Fibroblast of skin of left biceps (primary cell): ENCODE results near the gene PRR5L.

Experiments
- DNase-seq, 2 experiments: peaks; one replicate each; pipeline ENCODE4 v3.0.0-alpha.2; 2013; ENCODE audit warnings: low read depth in 2 of 2

Gene PRR5L

DNA sequence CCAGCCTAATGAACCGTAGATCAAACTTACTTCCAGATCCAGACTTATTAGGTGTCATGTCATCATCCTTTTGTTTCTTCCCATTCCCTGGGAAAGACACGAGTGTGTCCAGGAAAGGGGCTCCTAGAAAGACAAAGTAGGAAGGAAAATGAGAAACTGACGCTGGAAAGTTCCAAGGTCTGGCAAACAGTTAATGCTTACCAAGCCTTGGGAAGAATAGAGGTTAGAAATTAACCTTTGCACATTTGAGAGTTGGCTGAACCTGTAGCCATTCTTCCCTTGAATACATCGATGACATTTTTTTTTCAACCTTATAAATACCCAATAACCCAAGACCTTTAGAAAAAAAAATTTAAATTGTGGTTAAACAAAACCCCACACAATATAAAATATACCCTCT is 136.7 kb downstream of the PRR5L start:
- no peak for DNase-seq

DNA sequence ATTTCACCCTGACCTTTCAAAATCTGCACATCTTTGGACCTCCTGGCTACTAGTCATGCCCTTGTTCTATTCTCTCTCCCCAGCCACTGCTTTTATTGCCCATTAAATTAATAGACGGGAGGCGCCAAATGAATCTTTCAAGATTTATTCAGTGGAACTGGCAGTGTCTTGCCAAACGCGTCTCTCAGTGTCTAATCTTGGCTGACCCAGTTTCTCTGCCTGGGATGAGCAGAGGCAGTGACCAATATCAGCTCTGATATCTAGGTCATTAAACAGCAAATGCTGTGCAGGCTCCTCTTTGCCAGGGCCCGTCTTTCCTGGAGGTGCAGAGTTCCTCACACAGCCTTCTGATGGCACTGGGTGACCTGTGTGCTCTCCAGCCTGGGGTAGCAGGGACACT is 140.0 kb downstream of the PRR5L start:
- DNase-seq = no peak

DNA sequence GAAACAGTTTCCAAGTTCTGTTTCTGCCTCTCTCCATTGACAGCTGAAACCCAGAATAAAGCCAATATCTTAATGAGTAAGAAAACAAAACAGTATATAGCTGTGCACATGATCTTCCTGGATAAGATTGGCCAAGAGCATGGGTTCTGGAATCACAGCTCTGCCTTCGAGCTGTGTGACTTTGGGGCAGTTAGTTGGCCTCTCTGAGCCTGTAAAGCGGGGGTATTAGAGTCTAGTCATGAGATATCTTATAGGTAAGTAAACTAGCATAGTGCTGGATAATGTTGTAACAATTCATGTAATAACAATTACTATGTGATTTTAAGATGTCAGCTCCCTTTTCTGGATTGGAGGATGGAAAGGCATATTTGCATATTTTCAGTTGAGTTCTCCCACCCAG is 140.5 kb downstream of the PRR5L start:
- DNase-seq = no peak

DNA sequence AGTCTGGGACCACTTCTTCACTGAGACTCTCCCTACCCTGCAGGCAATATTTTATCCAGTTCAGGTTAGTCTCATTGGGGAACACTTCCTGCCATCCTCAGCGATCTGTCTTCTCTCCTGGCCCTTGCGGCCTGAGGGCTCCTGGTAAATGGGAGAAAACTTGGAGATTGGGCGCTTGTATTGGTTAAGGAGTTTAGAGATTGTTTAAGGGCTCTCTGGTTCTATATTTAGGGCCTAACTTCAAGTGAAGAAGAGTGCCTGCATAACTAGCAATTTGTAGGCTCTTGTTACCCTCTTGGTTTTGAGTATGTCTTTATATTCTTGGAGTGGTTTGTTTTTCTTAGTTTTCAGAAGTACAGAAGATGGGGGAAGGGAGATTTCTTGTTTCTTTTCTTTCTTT is 141.3 kb downstream of the PRR5L start:
- DNase-seq = no peak

DNA sequence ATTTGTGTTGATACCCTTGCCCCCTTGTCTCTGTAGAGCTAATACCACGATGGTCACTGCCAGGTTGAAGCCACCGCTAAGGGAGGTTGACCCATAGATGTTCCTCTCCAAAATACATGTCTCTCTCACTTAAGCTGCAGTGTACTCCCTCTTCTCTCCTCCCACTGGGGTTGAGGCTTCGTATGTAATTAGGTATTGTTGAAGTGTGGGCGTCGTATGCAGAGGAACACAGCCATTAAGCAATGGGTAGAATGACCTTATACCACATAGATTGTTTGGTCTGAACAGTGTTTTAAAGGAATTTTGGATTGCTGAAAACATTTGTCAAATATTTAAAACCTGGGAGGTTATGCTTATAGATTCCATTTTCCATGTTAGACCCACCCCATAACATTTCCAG is 142.0 kb downstream of the PRR5L start:
- no peak for DNase-seq

DNA sequence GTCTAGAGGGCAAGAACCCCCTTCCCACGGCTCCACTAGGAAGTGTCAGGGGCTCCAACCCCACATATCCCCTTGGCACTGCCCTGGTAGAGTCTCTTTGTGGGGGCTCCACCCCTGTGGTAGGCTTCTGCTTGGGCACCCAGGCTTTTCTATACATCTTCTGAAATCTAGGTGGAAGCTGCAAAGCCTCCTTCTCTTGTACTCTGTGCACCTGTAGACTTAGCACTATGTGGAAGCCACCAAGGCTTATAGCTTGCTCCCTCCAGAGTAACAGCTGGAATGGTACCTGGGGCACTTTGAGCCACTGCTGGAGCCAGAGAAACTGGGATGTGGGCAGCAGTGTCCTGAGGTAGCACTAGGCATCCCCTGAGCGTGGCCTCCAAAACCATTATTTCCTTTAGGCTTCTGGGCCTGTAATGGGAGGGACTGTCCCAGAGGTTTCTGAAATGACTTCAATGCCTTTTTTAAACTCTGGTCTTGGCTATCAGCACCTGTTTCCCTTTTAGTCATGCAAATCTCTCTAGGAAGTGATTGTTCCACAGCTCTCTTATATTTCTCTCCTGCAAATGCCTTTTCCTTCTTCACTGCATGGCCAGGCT is 145.6 kb downstream of the PRR5L start:
- DNase-seq = no peak

DNA sequence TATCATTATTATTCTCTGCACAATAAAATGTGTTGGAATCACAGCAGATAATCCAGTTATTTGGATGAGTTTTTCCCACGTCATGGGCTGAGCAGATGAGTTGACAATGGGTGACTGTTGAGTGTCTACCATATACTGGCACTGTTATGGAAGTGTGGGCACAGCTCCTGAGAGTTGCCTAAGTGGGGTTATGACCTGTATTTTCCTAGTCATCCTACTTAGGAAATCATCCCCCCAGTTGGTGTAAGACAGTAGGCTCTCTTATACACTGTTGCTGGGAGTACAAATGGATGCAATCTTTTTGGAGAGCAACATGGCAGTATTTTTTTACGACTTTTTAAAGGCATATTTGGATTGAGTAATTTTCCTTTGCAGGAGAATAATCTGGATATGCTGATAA is 147.6 kb downstream of the PRR5L start:
- no peak for DNase-seq

DNA sequence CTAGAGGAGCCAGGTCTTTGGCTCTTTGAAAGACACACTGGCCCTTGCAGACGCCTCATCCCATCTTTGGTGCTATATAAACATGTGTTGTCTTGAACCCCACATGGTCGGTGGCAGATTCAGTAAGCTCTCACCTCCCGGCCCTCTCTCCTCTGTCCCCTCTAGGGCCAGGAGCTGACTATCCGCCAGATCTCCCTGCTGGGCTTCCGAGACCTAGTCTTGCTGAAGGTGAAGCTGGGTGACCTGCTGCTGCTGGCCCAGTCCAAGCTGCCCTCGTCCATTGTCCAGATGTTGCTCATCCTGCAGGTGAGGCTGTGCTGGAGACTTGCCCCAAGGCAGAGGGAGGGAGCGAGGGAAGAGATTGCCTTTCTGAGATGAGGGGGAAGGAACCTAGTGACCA is 150.0 kb downstream of the PRR5L start:
- no peak for DNase-seq

DNA sequence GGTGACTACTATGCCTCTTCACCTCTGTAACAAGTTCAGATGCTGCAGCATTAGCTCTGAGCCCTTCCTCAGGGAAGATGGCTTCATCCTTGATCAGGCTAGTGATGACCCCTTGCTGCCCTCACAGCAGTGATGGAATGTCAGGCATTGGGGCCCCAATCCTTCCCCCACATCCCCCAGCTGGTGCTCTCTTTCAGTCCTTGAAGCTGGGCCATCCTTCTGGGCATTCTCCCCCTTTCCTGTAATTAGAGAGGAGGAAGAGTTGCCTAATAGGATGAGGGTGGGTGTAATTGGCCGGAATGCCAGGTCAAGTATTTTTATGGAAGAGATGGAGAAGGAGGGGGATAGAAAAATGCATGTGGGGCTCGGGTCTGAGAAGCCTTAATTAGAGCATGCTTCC is 151.4 kb downstream of the PRR5L start:
- DNase-seq = no peak

DNA sequence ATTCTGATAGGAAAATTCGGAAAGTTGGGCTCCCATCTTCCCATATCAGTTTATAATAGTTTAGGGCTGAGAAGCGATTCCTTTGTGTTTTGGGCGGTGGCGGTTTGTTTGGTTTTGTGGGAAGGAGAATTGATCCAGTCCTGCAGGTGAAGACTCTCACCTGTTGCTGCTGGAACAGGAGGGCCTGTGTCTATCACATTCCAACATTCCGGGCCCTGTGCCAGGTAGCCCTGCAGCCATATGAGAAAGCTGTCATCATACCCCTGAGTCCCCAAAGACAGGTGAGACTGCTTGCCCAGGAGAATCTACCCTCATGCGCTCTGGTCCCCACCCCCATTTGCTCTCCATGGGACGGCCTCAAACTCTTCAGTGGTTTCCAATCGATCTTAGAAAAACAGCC is 151.9 kb downstream of the PRR5L start:
- no peak for DNase-seq

DNA sequence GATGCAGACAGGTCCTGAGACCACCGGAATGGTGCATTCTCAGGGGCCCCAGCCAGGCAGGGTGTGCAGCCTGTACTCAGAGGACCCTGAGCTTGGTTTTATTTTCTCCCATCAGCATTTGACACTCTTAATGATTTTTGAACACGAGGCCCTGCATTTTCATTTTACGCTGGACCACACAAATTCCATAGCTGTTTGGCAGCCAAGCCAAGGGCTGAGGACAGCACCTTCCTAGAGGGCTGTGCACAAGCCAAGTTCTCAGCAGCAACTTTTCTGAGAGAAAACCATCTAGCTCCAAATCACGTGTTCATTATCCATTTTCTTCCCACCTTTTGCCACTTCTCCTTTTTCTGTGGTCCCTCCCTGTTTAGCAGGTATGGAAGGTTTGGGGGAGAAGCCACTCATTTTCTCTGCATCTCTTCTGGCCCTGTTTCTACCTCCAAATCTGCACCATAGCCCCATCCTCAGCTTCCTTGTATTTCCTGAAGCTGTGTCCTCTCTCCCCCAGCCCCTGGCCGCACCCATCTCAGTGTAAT is 153.5 kb downstream of the PRR5L start:
- no peak for DNase-seq

DNA sequence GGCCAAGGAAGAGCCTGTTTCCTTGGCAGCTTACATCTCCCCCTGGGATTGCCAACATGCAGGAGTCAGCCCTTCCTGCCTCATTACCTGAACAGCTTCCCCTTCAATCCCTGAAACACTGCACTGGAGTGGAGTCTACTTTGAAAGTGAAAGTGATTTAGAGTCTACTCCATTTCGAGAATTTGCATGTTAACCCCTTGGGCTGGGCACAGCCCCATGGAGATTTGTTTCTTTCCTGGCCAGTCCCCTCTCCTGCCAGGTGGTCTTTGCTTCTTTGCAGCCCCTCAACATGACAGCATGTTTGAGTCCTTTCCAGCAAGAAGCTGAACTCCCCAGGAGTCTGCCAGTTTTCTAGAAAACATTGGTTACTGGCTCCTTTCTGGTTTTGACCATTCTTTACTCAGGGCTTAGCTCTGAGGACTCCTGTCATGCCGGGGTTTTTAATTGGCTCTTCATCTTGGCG is 154.1 kb downstream of the PRR5L start:
- no peak for DNase-seq

DNA sequence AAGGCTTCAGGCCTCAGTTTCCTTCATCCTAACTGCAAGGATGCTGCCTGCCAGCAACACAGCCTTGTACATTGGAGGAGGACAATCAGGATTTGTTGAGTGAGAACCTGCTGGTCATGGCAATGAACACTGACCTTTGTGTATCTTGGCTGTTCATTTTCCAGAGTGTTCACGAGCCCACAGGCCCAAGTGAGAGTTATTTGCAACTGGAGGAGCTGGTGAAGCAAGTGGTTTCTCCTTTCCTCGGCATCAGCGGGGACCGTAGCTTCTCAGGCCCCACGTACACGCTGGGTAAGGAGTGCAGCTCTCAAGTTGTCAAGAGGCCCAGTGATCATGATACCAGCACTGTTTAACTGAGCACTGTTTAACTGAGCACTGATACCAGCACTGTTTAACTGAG is 155.0 kb downstream of the PRR5L start:
- DNase-seq = no peak

DNA sequence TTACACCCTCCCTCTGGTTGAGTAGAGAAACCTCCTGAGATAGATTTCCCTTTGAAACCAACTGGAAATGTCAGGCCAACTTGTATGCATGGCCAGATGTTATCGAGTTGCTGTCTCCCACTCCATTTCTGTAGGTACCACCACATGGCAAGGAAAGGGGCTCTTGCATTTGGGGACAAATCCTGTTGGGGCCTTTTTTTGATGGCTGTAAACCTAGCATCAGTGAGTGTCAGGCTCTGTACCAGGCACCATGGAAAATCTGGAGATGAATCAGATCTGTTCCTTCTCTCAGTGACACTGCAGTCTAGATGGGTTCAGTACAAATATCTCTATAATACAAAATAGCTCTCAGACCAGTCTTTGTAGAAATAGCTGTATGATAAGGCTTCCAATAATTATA is 155.6 kb downstream of the PRR5L start:
- DNase-seq = no peak

DNA sequence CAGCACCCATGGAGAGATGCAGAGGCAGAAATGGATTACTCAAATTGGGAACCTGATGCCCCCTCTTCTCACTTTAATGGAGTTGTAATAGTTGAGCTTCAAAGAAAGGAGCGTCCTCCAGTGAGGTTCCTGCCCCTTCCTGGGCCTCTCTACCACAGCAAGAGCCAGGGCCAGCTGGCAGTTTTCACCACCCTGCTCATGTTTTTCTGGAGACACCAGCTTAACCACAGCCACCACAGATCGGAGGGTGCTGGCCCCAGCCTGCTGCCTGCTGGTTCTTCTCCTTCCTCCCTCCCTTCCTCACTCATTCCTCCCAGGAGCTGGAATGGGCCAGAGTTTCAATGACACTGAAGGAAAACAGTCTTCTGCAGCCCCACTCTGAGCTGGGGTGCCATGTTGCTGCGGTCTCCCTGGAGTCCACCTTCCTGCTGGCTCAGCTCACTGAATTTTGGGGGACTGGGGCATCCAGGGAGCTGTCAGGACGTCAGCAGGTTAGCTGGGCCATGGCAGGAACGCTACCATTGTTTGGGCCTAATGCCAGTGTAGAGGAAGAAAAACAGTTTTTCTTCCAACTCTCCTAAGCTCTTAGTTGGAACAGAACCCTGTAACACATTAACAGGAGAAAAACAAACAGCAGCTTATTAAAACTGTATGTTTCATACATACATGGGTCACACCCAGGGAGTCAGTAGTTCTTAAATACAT is 156.3 kb downstream of the PRR5L start:
- no peak for DNase-seq

DNA sequence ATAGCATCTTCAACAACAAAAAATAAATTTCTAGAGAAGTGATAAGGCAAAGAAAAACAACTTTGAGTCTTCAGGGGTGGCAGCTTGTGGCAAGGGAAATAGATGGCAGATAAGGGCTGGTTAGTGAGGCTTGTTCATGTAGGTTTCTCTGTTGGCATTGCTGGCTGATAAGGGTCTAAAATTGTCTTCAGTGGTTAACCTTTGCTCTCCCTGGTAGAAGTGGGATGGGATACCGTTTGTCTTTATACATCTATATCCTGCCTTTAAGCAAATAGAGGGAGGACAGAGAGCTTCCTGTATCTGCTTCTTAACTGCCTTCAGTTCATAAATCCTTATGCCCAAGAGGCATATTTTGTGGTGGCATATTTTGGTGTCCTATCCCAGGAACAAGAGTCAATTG is 156.9 kb downstream of the PRR5L start:
- DNase-seq = no peak

DNA sequence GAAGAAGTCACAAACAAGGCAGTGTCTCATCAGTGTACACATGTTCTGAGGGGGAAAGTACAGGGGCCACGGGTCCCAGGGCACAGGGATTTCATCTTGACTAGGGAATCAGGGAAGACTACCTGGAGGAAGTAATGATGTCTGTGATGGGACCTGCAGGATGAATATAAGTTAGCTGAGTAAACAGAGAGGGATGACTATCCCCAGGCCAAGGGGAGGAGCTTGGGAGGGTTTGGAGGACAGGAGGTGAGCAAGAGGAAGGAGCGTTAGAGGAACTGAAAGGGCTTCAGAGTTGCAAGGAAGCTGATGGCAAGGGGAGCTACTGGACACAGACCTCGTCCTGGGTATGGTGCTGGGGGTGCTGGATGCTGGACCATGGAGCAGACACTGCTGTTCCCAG is 157.6 kb downstream of the PRR5L start:
- DNase-seq = no peak

DNA sequence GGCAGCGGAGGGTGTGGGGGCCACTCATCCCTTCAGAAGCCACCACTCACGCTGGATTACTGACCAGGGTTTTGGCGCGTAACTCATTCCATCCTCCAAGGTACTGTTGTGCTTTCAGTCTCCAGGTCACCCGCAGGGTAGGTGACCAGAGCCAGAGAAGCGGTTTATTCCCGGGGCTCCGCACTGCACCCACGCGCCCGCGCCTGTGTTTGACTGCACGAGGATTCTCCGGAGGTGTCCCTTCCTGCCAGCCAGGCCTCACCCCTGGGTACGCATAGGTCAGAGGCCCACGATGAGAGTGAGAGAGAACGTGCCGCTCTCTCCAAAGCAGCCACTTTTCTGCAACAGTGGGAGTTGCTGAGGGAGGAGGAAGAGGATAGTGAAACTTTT is 158.5 kb downstream of the PRR5L start:
- DNase-seq = no peak

DNA sequence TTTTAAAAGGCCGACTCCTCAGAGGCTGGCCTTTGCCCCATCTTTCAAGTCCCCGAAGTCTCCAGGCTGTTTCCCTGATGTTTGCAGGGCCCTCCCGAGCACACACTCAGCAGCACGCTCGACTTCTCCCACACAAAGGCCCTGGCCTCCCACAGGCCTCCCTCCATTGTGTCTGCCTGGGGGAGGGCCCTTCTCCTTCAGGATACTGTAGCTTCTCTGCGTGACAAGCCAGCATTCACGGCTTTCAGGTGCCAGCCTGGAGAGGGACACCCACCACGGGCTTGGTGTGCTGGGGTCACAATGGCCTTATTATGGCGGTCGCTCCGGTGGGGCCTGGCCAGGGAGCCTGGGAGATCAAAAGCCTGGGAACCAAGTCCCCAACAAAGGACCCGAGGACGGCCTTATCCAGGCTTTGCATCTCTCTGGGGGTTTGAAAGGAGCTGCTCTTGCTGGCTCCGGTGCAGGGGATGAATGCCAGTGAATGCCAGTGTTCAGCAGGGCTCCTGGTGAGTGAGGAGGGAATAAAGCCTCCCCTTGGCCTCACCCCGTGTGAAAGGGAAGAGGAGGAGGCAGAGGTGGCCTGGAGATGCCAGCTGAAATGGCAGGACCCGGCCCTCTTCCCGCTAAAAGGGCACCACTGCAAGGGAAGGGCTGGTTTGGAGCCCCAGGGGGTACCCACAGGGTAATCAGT is 159.0 kb downstream of the PRR5L start:
- DNase-seq = no peak

DNA sequence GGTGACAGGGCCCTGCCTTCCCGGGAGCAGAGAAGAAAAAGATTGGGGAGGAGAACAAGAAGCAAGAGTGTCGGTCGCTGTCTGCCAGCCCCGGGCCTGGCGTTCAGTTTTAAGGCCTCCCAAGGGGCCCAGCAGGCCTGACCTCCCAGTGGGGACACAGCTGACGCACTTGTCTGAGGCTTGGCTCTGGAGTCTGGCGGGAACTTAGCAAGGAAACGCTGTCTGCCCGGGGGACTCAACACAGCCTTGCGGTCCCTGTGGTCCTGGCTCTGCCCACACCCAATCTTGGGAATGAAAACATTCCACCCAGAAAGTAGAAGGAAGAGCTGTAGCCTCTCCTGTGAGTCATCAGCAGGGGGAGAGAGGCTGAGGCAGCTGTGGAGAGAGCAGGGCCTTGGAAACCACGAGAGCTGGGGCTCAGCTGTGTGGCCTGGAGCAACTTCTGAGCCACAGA is 159.6 kb downstream of the PRR5L start:
- peak; percentile 88 to 92 for DNase-seq

DNA sequence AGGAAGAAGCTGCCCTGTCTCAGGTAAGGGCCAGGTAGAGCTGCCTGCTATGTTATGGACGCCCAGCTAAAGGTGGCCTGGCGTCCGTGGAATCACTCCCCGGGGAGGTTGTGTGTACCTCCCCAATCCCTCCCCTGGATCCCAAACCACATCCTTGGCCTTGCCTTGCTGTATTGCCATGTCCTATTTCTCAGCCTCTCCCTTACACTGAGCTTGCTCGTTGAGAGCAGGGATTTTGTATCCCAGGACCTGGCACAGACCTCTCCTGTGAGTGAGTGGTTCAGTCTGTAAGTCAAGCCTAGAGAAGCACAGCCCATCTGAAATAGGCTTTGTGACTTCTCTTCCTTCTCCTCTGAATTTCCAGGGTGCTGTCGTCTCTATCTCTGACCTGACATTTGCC is 160.1 kb downstream of the PRR5L start:
- DNase-seq = no peak

DNA sequence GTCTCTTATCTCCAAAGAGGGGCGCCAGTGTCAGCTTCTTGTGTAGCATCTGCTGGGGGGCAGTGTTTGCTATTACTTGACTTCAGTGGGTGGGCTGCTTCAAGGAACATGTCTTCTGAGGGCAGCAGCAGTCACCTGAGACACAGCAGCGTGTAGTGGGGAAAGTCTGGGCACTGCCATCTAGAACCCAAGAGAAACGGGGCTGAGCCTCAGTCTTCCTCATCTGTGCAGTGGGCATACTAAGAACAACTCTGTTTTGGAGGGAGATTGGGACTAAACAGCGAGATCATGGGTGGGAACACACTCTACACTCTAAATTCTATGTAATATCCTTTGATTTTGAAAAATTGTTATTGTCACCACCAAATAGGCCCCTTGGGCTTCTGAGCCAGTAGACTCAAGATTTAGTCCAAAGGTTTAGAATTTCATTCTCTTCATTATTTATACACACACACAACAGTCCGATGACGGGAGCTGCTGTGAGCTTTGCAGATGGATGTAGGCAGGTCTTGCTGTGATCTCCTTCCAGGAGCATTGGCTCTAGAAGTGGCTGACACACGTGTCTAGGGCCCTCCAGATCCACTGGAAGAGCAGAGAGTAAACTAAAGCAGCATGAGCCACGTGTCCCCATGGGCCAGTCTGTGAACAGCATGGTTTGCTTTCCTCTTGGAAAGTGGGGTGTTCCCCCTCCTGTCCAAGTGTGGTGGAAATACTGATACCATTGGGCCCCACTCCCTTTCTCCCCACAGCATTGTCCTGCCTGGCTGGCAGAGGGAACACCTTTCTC is 162.2 kb downstream of the PRR5L start:
- no peak for DNase-seq
